DMS114 treated with DMSO at 0.1 percent for 48 hours (cell line): ENCODE data around the gene ZNF316.
"Not testable (repeated sequence)": the region's sequence is repeated elsewhere in the genome, so short reads cannot be mapped to it uniquely, and the experiment has no call there.

Experiments used
- DNase-seq: peaks from one replicate; lab custom pipeline; 2025; ENCODE audit not compliant: unreplicated experiment; lab: John Stamatoyannopoulos, UW

Gene ZNF316

DNA sequence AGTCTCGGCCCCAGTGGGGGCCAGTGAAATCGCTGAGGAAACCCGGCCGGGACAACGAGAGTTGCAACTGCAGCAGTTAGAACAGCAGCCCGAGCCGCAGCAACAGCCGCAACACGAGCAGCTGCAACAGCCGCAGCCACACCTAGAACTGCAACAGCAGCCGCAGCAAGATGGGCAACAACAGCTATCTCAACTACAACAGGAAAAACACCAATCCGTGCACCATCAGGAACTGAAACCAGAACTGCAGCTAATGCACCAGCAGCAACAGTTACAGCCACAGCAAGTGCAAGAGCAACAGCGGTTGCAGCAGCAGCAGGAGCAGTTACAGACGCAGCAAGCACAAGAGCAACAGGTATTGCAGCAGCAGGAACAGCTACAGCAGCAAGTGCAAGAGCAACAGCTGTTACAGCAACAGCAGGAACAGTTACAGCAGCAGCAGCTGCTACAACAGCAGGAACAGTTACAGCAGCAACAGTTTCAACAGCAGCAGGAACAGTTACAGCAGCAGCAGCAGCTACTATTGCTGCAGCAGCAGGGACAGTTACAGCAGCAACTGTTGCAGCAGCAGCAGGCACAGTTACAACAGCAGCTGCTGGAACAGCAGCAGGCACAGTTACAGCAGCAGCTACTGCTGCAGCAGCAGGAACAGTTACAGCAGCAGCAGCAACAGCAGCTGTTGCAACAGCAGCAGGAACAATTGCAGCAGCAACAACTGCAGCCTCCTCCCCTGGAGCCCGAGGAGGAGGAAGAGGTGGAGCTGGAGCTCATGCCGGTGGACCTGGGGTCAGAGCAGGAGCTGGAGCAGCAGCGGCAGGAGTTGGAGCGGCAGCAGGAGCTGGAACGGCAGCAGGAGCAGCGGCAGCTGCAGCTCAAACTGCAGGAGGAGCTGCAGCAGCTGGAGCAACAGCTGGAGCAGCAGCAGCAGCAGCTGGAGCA lies 15.7 kb upstream of the ZNF316 start:
- no peak for DNase-seq

DNA sequence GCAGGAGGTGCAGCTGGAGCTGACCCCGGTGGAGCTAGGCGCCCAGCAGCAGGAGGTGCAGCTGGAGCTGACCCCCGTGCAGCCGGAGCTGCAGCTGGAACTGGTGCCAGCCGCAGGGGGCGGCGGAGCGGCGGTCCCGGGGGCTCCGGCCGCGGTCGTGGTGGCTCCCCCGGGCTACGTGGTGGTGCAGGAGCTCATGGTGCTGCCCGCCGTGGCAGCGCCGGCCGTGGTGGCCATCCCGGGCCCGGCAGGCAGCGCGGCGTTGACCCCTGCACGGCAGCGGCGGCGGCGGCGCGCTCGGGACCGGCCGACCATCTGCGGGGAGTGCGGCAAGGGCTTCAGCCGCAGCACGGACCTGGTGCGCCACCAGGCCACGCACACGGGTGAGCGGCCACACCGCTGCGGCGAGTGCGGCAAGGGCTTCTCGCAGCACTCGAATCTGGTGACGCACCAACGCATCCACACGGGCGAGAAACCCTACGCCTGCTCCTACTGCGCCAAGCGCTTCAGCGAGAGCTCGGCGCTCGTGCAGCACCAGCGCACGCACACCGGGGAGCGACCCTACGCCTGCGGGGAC lies 14.9 kb upstream of the ZNF316 start:
- no peak for DNase-seq

DNA sequence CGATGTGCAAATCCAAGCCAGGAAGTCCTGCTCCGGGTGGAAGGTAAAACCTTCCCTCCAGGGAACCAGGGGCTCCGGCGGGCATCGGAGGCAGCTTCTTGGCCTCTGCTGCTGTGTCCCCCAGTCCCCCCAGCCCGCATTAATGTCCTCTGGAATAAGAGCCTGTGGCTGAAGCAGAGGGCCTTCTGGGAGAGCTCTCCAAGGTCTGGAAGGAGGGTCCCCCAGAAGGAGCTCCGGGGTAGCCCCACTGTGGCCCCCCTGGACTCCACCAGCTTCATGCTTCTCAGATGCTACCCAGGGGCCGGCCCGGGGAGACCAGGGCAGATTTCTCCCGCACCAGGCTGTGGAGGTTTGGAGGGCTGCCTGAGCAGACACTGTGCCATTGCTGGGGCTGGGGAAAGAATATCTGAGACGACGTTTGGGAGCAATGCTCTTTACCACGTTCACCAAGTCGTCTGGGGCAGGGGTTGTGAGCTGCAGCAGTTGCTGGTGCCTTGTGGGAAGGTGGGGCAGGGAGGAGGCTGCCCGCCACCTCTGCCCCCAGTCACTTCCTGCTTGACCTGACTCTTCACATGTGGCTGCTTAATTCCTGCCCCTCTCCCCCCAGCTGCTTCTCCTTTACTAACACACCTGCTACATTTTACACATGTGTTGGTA lies 13.4 kb upstream of the ZNF316 start:
- no peak for DNase-seq

DNA sequence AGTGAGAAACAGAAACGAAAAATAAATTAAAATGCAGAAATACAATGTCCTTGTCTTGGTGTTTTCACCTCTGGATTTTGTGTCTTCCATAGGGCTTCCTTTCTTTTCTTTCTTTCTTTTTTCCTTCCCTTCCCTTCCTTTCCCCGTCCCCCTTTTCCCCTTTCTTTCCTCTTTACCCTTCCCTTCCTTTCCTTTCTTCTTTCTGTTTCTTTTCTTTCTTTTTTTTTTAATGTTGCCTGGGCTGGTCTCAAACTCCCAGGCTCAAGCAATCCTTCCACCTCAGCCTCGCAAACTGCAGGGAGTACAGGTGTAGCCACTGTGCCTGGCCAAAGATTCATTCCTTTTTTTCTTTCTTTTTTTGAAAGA lies 12.9 kb upstream of the ZNF316 start:
- DNase-seq, result no peak

DNA sequence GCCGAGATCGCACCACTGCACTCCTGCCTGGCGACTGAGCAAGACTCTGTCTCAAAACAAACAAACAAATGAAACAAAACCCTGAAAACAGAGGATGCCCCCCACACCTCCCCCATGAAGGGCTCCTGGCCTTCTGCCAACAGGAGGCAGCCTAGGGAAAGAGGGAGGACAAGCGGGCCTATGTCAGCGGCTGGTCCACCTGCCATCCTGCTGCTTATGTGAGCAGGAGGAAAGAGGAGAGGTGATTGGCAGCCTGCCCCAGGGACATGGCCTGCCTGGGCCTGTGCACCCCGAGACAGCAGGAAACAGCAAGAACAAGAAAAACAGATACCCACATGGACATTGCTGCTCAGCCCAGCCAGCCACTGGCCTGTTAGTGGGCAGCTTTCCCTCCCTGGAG lies 9.1 kb upstream of the ZNF316 start:
- DNase-seq, result no peak

DNA sequence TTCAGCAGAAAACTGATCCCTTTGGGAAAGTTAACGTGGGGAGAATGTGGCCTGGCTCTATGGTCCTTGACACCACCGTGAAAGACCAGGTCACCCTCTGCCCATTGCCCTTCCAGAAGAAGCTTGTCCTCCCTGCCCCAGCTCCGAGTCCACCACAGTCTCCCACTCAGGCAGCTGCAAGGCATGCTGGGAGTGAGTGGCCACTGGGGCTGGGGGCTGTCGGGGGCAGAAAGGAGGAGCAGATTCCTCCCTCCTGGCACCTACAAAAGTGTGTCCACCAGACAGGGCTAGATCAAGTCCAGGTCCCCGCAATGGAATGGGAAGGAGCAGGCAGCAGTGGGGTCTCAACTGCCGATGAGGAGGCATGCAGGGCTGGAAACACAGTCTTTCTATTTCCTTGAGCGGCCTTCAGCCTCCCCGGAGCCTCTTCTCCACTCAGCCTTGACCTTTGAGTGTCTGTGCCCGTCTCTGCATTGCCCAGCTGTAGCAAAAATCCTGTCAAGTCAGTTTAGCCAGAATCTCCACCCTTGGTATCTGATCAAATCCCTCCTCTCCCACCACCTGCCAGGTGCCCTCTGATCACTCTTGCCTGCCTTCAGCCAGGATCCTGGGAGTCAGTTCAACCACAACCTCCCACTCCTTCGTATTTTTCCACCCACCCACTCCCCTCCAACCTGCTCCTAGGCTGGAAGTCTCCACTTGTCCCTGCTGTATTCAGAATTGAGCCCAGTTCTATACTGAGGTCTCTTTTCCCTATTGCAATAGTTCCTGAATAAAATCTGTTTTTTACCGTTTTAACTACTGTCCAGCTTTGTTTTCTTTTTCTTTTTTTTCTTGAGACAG lies 6.9 kb upstream of the ZNF316 start:
- no peak for DNase-seq

DNA sequence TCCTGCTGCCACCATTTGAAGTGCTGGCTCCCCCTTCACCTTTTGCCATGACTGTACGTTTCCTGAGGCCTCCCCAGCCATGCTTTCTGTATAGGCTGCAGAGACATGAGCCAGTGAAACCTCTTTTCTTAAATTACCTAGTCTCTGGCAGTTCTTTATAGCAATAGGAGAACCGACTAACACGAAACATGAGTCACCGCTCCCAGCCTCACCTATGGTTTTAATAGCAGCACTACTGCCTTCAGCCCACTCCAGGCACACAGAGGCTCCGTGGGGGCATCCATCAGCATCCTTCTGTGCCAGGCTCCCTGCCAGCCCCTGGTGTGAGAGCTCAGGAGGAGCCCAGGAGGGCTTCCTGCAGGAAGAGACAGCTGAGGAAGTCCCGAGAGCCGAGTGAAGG lies 5.5 kb upstream of the ZNF316 start:
- DNase-seq, result no peak

DNA sequence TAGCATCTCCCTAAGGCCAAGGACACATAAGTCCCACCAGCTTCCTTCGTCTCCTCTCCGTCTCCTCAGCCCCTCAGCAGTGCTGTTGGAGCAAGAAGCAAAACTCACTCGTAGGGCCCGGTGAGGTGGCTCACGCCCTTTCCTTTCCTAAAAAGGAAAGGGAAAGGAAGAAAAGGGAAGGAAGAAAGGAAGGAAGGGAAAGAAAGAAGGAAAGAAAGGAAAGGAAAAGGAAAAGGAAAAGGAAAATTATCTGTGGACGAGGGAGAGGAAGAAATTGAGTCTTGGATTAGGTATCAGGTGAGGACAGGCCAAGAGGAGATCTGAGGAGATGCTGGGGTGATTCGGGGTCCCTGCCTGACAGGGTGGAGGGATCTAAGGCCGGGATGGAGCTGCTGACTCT lies 3.1 kb upstream of the ZNF316 start:
- DNase-seq, result no peak

DNA sequence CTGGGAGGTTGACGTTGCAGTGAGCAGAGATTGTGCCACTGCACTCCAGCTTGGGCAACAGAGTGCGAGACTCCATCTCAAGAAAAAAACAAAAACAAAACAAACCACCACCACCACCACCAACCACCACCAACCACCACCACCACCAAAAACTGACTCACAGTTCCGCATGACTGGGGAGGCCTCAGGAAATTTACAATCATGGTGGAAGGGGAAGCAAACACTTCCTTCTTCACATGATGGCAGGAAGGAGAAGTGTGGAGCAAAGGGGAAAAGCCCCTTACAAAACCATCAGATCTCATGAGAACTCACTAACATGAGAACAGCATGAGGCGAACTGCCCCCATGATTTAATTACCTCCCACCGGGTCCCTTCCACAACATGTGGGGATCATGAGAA lies 2.1 kb upstream of the ZNF316 start:
- DNase-seq, result not testable (repeated sequence)

DNA sequence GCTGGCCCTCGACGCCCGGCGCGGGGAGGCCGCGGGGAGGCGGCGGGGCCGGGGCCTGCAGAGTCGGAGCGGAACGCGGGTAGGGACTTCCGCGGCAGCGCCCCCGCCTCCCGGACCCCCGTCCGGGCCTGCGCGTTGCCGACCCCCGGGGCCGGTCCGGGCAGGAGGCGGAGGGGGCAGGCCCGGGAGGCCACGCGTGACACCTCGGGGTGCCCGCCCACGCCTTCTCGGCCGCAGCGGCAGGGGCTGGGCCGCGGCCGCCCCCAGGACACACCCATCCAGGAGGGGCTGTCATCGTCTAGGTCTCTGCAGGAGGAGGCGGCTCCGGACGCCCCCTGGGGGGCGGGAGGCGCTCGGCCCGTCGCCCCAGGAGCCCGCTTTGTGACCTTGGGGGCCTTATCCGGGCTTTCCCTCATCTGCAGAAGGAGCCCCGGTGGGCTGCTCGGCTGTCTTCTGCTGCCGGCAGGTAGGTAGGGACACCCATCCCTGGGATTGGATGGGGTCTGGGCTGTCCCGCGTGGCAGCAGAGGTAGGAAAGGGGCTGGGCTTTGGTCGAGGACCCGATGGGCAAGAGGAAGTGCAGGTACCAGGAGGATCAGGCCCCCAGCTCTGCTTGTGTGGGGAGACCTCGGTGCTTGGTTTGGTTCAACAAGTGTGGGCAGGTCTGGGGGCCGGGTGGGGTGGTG lies 569 bp downstream of the ZNF316 start:
- no peak for DNase-seq

DNA sequence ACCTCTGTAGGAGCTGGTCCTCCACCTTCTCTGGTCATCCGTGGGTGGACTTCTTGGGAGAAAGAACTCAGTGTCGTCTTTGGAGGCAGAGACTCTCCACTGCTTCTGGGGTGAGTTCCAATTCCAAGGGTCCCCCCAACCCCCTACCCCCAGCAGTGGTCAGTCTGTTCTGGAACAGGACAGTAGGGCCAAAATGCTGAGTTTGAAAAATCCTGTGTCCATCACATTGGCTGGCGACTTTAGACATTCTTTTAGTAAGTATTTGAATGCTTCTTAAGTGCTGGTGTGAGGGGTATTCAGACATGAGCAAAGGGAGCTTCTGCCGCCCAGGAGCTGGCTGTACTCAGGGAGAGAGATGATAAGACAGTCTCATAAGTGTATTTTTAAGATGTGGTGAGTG lies 1.9 kb downstream of the ZNF316 start:
- DNase-seq, result no peak

DNA sequence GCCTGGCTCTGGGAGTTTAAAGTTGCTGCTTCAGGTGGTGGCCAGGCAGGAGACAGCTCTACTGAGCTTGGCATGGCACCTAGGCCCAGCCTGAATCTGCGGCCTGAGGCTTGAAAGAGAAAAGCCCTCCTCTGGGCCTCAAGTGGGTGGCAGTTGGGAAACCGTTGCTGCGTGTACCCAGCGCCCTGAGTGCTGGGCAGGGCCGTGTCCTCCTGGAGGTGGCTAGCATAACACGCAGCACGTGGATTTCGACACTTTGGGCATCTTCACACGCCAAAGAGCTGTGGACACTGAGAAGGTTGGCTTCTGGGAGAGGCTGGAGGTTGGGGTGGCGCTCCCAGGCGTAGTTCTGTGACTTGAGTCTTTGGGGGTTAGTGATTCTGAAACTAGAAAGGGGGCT lies 2.5 kb downstream of the ZNF316 start:
- DNase-seq, result no peak

DNA sequence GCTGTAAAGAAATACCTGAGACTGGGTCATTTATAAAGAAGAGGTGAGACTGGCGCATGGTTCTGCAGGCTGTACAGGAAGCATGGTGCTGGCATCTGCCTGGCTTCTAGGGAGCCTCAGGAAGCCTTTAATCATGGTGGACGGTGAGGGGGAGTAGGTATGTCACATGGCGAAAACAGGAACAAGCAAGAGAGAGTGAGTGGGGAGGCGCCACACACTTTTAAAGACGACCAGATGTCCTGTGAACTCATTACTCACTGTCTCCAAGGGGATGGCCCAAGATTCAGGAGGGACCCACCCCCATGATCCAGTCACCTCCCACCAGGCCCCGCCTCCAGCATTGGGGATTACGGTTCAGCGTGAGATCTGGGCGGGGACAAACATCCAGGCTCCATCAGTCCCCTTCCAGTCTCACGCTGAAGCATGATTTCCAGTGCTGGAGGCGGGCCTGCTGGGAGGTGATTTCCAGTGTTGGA lies 3.2 kb downstream of the ZNF316 start:
- DNase-seq, result no peak

DNA sequence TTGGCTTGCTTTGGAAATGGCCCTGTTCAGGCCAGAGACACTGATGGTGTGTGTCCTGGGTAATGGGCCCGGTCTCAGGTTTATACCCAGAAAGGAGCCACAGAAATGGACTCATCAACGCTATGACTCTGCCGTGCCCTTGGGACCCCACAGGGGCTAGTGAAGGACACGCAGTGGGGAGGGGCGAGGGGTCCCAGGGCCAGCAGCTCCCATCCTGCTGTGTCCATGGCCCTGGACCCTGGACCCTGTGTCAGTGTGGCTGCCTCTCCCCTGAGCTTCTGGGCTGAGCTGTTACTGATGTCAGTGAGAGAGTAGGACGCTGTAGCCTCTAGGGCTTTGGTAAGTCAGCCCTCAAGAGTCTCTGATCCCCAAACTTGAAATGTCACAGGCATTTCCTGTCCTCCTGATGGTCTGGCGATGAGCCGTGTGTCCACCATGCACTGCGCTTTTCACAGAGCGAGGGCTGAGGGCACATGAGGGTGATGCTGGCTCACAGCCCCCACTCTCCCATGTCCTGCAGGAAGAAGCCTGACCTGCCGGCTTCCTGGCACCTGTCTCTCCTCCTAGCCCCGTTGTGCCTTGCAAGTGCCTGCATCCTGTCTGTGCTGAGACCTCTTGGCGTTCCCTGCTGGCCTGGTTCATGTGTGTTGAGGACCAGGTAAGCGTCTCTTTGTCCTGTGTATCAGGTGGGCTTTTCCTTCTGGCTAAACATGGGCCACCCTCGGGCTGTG lies 4.4 kb downstream of the ZNF316 start:
- no peak for DNase-seq

DNA sequence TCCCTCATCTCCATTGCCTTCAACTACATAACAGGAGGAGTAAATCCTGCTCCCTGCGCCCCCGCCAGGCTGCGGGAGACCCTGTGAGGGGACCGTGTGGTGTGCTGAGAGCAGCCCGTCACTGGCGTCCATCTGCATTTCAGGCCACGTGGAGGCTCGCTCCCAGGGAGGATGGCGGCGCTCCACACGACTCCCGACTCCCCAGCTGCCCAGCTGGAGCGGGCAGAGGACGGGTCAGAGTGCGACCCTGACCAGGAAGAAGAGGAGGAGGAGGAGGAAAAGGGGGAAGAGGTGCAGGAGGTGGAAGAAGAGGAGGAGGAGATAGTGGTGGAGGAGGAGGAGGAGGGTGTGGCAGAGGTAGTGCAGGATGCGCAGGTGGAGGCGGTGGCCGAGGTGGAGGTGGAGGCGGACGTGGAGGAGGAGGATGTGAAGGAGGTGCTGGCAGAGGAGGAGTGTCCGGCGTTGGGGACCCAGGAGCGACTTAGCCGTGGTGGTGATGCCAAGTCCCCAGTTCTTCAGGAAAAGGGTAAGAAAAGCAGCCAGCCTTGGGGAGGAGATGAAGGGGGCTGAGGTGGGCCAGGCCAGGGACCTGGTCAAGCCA lies 5.2 kb downstream of the ZNF316 start:
- DNase-seq, result no peak

DNA sequence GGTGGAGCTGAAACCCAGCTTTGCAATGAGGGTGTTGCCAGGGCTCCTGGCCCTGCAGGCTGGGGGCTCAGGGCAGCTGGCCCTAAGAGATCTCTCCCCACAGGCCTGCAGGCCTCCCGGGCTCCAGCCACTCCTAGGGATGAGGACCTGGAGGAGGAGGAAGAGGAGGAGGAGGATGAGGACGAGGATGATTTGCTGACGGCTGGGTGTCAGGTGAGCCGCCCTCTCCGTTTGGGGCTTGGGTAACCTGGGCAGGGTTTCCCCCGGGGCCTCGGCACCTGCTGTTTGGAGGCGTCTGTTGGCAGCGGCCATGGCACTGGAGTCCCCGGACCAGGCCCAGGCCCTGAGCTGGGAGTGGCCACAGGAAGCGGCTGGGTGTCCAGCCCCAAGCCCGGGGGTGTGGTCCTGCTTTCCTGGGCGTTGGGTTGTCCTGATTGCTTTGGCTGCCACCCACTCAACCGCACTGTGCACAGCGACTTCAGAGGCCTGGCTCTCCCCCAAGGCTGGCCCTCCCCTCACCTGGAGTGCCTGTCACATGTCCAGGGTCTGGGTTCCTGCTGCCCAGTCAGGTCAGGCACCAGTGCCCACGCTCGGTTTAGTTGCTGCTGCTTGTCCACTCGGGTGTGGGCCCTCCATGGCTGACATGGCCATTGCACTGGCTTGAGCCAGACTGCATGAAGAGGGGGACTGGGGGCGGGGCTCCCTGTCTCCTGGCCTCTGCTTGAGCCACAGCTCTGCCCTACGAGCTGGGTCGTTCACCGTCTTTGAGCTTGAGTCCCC lies 5.9 kb downstream of the ZNF316 start:
- no peak for DNase-seq

DNA sequence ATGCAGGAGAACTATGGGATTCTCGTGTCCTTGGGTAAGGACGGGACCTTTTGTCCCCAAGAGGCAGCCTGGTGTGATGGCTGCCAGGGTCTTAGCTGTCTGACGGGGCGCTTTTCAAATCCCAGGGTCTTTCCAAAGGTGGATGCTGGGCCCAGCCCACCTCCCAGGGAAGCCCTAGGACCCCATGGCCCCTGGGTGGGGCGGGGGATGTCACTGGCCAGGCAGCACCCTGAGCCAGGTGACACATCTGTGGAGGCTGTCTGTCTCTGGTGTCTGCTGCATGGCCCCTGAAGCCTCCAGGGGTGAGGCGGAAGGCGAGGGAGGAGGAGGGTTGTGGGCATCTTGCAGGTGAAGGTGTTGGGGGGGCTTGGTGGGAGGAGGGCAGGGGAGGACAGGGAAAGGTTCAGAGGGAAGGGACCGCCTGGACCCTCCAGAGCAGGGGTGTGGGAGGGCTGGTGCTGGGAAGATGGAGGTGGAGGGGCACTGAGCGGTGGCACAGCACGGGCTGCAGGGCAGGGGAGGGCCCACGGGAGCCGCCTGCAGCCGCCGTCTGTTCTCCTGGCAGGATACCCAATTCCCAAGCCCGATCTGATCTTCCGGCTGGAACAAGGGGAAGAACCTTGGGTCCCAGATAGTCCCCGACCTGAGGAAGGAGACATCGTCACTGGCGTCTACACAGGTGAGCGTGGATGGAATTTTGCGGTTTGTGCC lies 7.0 kb downstream of the ZNF316 start:
- no peak for DNase-seq

DNA sequence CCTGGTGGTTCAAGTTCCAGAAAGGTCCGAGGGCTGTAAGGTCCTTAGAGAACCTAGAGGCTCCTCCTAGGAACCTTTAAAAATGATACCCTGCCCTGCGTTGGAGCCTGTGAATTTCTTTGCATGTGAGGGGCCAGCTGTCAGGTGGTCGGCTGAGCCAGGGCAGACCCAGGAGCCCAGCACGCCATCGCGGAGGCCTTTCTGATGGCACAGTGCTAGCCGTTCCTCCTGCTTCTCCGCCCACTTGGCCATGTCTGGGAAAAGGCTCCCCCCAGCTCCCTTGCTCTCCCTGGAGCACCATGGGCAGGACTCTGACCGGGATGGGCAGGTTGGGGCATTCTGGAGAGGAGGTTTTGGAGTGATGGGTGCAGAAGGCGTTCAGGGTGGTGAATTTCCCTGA lies 7.6 kb downstream of the ZNF316 start:
- DNase-seq, result no peak
